8988T (cell line): ENCODE measurements around the gene PADI6.

ENCODE experiments used
- DNase-seq: peaks from one replicate; pipeline ENCODE4 v3.0.0; 2011

Gene PADI6

DNA sequence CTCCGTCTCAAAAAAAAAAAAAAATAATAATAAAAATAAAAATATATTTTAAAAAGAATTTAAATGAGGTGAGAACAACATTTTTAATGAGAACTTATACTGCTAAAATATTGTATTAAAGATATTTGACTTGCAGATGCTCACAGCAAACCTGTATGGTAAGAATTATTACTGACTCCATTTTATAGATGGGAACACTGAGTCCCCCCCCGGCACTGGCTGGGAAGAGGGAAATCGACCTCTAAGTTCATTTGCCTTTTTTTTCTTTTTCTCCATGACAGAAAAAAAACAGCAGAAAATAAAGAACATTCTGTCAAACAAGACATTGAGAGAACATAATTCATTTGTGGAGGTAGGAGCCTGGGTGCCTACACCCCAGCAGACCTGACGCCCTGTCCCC lies 13.4 kb upstream of the PADI6 start:
- DNase-seq: no peak

DNA sequence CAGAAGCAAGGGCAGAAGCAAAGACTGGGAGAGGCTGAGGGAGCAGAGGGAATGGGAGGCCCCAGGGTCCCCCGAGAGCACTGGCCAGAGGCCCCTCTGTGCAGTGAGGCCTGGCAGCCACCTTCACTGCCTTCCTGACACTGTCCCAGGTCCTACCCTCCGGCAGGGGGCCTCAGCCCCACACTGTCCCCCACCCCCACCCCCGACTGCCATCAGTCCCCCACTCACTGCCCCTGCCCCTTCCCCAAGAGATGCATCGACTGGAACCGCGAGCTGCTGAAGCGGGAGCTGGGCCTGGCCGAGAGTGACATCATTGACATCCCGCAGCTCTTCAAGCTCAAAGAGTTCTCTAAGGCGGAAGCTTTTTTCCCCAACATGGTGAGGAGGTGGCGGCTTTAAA lies 13.0 kb upstream of the PADI6 start:
- DNase-seq: no peak

DNA sequence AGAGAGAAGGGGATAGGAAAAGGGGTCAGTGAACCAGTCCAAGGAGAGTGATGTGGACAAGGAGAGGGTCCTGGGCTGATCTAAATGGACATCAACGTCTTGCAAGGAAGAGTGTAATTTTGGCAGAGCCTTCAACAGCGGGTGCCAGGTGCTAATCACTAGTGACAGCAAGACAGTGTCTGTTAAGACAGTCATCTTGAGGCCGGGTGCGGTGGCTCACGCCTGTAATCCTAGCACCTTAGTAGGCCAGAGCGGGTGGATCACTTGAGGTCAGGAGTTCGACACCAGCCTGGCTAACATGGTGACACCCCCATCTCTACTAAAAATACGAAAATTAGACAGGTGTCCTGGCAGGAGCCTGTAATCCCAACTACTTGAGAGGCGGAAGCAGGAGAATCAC lies 12.2 kb upstream of the PADI6 start:
- no peak for DNase-seq

DNA sequence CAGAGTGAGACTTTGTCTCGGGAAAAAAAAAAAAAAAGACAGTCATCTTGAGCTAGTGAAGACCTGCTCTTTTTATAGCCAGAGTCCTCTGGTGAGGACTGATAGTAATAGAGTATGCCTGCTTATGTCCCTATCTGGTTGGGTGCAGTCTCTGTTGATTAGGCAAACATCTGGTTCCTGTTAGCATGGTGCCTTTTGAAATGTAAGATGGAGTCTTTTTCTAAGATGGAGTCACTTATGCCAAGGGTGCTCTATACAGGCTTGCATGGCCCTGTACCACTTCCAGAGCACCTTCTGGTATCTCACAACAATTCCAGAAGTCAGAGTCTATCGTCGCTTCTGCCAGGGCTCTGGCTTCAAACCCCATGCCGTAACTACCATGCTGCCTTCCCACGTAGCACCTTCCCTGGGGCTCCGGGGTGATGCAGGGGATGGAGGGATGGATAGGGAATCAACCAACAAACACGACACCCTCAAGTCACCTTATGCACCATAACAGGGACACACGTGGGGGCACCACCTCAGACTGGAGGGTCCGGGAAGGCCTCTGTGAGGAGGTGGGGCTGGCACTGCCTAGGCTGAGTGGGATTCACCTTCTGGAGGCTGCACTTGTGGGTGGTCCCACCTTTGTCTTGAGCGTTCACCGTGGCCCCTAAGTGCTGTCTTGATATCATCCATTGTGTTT lies 11.6 kb upstream of the PADI6 start:
- DNase-seq: no peak

DNA sequence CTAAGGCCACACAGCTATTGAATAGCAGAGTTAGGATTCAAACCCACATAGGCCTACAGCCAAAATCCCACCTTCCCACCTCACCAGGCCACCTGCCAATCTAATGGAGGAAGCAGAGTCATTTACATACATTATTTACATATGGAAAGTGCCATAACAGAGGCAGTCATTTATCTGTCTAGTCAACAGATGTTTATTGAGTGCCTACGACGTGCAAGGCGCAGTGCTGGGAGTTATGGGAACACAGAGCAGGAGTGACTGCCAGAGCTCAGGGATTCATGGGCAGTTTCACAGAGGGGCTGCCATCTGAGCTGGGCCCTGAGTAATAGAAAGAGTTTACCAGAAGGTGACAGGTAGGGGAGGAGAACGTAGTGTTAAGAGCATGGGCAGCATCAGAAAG lies 10.3 kb upstream of the PADI6 start:
- no peak for DNase-seq

DNA sequence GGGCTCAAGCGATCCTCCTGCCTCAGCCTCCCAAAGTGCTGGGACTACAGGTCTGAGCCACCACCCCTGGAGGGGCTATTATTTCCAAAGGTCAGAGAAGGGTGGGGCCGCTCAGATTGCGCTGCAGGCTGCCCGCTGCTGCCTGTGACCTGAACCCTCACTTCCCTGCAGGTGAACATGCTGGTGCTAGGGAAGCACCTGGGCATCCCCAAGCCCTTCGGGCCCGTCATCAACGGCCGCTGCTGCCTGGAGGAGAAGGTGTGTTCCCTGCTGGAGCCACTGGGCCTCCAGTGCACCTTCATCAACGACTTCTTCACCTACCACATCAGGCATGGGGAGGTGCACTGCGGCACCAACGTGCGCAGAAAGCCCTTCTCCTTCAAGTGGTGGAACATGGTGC lies 8.6 kb upstream of the PADI6 start:
- no peak for DNase-seq

DNA sequence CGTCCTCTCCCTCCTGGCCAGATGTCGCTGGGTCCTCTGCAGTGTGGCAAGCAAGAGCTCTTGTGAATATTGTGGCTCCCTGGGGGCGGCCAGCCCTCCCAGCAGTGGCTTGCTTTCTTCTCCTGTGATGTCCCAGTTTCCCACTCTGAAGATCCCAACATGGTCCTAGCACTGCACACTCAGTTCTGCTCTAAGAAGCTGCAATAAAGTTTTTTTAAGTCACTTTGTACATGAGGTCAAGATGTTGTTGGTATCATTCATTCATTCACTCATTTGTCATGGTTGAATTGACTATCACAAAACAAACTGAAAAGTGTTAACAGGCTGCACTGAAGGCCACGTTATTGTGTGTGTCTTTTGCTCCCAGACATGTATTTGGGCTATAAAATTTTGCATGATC lies 8.2 kb upstream of the PADI6 start:
- no peak for DNase-seq

DNA sequence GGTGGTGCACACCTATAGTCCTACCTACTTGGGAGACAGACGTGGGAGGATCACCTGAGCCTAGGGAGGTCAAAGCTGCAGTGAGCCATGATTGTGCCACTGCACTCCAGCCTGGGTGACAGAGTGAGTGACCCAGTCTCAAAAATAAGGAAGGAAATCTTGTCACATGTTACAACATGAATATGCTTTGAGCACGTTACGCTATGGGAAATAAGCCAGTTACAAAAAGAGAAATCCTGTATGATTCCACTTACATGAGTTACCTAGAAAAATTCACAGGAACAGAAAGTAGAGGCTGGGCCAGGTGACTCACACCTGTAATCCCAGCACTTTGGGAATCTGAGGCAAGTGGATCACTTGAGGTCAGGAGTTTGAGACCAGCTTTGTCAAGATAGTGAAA lies 6.7 kb upstream of the PADI6 start:
- no peak for DNase-seq

DNA sequence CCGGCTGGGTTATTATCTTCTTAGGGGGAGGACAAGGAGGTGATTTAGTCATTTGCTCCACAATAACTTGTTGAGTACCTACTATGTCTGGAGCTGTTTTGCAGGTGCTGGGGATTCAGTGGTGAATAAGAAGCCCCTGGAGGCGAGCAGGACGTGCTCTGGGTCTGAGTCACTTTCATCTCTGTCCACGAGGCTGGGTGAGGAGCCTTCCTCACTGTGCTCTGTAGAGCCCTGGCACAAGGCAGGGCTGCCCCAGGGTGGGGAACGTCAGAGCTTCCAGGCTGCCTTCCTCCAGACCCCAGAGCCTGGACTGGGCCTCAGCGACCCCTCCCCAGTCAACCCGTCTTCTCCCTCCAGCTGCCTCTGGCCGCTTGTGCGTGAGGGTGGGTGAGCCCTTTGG lies 2.5 kb upstream of the PADI6 start:
- DNase-seq: peak; percentile 78

DNA sequence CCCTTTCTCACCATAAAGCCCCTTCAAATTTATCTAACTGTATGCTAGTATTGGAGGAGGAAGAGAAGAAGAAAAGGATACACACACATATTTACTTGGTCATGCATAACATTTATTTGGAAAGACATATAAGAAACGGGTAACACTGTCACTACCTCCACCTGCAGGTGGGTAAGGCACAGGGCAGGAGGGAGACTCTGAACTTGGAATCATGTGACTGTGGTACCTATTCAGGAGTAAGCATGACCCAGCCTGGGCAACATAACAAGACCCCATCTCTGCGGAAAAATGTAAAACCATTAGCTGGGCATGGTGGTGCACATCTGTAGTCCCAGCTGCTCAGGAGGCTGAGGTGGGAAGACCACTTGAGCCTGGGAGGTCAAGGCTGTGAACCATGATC lies 1.4 kb upstream of the PADI6 start:
- no peak for DNase-seq

DNA sequence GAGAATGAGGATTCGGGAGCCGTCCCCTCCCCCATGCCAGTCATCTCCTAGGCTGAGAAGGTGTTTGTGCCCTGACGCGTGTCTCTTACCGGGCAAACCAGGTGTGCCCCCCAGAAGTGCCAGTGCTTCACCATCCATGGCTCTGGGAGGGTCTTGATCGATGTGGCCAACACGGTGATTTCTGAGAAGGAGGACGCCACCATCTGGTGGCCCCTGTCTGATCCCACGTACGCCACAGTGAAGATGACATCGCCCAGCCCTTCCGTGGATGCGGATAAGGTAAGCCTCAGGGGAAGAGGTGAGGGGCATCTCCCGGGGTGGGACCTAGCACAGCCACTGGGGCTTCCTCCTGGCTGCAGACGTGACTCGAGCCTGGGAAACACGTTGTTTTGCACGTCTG lies 959 bp downstream of the PADI6 start:
- DNase-seq: no peak

DNA sequence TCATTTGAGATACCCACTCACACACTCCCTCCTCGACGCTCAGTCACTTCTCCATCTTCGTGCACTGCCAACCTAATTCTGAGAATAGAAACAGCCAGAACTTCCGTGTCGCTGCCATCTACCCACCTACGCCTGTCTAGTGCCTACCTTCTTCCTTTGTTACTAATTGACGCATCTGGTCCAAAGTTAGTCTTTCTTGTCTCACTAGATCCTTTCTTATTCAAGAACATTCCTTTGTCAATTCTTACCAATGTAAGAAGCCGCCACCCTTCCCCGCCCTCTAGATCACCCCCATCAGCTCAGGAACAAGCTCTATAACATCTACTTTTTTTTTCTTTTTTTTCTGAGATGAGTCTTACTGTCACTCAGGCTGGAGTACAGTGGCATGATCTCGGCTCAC lies 3.7 kb downstream of the PADI6 start:
- no peak for DNase-seq

DNA sequence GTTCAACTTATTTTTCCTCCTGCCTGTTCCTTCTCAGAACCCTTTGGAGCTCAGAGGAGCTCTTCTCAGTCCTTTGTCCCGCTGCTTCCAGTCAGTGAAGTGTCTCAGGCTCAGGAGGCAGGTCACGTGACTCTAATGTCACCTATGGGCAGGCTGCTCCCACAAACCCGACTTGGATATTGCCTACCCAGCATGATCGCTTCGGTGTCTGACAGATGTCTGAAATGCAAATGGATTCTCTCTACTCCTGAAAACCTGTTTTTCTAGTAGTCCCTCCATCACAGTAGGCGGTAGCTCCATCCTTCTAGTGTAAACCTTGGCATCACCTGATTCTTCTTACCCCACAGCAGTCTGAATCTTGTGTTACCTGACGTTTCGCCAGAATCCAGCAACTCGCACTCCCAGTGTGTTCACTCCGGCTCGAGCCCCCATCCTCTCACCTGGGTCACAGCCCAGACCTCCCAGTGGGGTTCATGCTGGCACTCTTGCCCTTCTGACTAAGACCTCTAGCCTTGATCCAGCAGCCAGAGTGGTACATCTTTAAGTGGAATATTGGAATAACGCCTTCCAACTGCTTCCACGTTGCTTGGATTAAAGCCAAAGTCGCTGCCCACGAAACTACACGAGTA lies 5.4 kb downstream of the PADI6 start:
- no peak for DNase-seq

DNA sequence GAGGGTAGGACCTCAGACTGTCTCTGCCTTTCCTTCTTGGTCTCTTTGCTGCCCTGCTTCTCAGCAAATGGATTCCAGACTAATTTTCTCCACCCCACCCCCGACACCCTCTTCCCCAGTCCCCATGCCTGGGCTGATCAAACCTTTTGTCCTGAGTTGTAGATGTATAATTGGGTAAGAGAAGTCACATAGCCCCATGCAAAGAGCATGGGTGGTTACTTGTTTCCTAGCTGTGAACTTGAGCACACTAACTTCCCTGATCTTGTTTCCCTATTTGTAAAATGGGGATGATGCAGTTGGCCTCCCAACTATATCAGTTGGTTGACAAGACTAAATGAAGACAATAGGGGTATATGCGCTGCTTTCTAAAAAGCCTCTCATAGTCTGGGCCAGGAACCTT lies 9.2 kb downstream of the PADI6 start:
- DNase-seq: no peak

DNA sequence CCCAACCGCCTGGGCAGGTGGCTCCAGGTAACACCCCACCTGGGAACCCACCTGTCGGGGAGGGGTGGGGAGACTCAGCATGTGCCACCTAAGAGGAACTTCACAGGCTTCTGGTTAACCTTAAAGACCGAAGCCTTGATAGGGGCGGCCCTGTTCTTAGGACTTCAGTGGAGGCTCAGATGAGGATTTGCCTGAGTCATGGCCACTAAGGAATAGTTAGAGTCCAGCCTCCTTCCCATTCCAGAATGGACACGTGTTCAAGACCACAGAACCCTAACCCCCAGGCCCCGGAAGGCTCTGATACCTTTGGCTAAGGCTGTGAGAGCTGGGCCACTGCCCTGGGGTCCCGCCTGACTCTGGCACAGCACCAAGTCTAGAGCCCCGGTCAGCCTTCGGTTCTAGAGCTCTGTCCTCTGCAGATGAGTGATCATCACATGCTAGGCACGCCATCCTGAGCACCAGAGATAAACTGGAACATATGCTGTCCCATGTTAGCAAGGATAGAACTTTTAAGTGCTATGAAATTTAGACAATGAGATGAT lies 20.3 kb downstream of the PADI6 start:
- DNase-seq: no peak

DNA sequence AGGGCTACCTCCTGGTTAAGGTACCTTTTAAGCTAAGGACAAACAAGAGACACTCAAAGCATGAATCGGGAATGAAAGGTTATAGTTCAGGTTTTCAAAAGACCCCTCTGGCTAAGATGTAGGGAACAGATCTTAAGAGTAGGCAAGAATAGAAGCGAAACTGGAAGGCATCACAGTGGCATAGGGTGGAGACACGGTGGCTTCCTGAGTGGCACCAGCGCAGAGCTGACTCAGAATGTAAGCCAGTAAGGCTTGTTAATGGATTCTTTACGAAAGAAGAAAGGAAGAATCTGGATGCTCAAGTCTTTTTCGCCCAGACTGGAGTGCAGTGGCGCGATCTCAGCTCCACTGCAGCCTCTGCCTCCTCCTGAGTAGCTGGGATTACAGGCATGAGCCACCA lies 21.2 kb downstream of the PADI6 start:
- DNase-seq: no peak

DNA sequence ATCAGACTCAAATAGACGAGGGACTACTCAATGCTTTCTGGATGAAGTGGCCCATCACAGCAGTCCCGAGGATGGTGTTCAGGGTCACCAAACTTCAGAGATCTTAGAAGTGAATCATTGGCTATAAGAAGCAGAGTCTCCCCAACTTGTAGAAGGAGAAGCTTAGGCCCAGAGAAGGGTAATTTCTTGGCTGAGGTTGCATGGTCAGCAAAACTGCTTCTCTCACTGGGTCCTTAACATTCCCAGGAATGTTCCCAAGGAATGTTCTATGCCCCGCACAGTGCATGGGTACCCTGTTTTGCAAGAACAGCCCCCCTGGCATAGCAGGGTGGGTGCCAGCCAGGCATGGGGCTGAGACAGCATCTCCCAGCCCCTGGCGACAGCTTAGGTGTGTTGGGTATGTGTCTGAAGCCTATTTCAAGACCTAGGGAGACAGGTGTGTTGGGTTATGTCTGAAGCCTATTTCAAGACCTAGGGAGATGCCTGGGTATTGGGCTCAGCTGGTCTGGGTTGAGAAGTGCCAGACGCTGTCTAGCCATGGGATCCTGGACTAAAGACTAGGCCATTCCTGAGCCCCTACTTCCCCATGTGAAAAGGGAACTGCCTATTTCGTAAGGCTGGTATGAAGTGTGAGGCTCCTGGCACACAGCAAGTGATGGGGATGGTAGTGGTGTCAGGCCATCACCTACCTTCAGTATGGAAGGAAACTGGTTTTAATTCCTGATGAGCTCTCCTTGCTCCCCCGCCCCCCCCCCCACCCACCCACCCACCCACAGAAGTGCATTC lies 26.1 kb downstream of the PADI6 start:
- DNase-seq: no peak

DNA sequence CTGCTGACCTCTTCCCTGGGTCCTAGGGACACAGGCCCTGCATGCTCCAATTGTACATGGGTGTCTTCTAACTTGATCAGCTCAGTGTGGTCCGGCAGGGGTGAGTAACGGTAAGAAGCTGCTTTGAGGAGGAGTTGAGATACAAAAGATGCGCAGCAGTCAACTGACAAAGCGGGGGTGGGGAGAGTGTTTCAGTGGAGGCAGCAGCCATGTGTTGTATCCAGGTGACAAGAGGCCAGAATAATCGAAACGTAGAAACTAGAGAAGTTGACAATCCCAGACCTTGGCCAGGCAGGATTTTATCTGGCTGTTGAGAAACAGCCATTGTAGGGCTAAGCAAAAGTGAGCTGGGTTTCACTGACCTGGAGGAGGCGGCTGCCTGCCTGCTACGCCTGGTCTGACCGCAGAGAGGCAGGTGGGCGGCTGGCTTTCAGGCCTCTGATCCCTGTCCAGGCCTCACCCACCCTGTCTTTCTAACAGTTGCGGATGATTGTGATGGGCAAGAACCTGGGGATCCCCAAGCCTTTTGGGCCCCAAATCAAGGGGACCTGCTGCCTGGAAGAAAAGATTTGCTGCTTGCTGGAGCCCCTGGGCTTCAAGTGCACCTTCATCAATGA lies 28.8 kb downstream of the PADI6 start:
- no peak for DNase-seq

DNA sequence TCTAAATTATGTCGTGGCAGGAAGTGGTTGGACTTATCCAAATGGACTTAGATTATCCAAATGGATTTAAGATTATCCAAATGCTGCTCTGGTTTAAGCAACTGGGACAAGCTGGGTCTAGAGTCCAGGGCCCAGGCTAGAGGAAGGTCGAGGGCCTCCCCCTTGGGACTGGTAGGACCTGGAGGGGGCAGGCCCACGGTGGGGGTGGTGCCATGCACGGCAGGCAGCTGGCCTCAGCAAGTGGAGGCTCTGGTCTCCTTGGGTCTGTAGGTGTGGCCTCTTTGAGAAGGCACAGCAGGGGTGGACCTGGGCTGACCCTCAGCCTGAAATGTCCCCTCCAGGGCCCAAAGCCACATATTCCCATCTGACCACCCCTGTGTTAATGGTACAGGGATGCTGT lies 29.8 kb downstream of the PADI6 start:
- no peak for DNase-seq

DNA sequence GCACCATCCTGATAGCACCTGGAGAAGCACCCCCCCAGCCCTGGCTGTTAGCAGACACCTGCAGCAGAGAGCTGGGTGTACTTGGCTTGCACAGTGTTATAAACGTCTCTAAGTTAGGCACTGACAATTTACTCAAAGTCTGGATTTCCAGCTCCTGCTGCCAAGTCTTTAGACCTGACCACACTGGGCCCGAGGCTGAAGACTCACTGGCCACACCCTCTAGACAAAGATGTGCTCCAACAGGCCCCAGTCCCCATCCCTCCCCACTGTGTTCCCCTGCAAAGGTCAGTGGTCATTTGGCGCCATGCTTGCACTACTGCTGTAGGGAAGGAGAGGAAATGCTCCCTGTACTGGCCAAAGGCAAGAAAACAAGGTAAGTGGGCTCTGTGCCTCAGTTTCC lies 31.1 kb downstream of the PADI6 start:
- DNase-seq: no peak

DNA sequence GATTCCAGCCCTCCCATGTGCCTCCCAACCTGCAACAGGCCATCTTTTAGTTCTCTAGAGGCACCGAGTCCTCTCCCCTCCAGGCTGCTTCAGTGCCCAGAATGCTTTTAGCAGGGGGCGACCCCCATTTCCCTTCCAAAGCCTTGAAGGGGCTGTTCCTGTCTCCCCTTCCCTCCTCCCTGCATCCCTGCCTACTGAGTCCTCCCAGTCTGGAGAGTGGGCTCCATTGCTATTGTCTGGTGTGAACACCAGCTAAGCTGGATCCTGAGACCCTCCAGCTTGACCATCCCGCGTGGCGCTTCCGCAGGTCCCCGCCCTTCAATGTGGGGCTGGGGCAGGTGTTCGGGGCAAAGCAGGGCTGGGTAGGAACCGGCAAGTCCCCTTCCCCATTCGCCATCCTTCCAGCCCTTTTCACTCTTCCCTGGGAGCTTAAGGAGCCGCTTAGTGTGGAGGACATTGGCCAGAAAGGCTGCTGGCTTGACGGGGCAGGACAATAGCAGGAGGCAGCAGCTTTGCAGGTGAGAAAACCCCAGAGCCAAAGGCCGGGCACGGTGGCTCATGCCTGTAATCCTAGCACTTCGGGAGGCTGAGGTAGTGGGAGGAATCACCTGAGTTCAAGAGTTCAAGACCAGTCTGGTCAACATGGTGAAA lies 32.2 kb downstream of the PADI6 start:
- DNase-seq: no peak

DNA sequence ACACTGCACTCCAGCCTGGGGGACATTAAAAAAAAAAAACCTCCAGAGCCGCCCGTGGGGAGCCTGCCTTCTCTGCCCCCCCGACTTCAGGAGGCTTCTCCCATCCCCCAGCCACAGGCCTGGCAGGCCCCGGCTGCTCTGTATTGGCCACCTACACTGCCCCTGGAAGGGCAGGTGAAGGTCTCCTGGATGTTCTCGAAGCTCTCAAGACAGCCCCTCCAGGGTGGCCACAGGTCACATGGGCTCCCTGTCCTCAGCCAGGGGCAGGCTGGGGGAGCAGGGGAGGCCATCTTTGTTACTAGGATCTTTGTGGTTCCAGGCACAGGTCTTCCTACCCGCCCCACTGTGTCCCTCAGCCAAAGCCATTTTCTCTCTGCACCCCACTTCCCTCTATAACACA lies 32.8 kb downstream of the PADI6 start:
- no peak for DNase-seq
